ENCODE data around the gene SMARCA5.

DNA sequence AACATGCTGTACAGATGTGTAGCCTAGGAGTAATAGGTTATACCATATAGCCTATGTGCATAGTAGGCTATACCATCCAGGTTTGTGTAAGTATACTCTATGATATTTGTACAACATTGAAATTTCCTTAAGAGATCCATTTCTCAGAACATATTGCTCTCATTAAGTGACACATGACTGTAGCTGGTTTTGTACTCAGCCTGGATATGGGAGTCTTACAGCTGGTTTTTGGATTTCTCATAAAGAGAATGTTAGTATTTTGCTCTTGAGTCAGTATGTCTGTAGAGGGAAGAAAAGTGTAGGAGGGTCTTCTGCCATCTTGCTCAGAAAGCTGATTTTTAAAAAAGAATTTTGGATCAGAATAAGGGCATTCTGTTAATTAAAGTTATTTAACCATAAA is 85.3 kb downstream of the SMARCA5 start:
- TF ChIP-seq POLR2AphosphoS5 (IDR thresholded peaks at IDR 0.05; ENCODE audit: low read depth, low read length) (no peak), POLR2A (IDR thresholded peaks at IDR 0.05; ENCODE audit: low read depth, low read length) (no peak), TAF1 (IDR thresholded peaks at IDR 0.05; ENCODE audit: borderline replicate concordance, low read depth, low read length) (no peak)

All from GM12892 (cell line).